ENCODE data around the gene LRRC14B.
"Not testable (repeated sequence)": the region's sequence is repeated elsewhere in the genome, so short reads cannot be mapped to it uniquely, and the experiment has no call there.

The LRRC14B gene

DNA sequence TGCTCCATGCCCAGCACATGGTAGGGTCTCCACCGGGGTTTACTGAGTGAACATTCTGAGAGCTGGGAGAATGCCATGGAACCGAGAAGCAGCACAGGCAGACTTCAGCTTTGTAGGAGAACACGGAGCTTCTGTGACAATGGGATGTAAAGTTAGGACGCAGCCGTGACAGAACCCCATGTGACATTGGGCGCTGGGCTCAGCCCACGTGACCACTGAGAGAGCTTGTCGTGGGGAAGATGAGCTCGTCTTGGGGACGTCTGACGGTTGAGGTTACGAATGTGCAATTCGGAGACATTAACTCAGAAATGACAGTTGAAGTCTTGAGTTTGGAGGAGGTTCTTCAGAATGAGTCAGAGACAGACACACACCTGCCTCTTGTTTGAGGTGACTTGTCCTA, 40.4 kb downstream of the LRRC14B start:
- H3K27ac ChIP-seq (ENCODE audit: low read depth, low read length) = no peak overlapping the region
- no peak overlapping the region for H3K9ac ChIP-seq (ENCODE audit: low read length)
- no peaks in the 10 kb centered on the region for H3K27me3 ChIP-seq (ENCODE audit: control insufficient read depth, insufficient read depth, low read length)
- H3K36me3 ChIP-seq (ENCODE audit: control insufficient read depth, insufficient read depth, low read length) = peaks cover 18% of the 10 kb centered on the region
- H3K4me3 ChIP-seq (ENCODE audit: low read length) = no peak overlapping the region
- H3K4me1 ChIP-seq (ENCODE audit: control insufficient read depth, insufficient read depth, low read length) = no peaks in the 10 kb centered on the region

DNA sequence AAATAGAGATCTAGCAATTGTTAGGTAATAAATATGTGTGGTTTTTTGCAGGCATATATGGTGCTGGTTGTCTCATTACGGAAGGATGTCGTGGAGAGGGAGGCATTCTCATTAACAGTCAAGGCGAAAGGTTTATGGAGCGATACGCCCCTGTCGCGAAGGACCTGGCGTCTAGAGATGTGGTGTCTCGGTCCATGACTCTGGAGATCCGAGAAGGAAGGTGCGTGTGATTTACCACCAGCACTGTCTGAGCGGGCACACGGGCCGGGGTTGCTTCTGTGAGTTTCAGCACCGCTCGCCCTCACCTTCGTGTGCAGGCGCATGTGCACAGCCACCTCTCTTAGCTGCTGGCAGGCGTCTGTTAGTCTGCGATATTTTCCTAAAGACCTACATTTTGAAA, 42.1 kb downstream of the LRRC14B start:
- H3K9ac ChIP-seq (ENCODE audit: low read length); H3K27ac ChIP-seq (ENCODE audit: low read depth, low read length); H3K27me3 ChIP-seq (ENCODE audit: control insufficient read depth, insufficient read depth, low read length); H3K4me1 ChIP-seq (ENCODE audit: control insufficient read depth, insufficient read depth, low read length); H3K4me3 ChIP-seq (ENCODE audit: low read length): not testable (repeated sequence)
- H3K36me3 ChIP-seq (ENCODE audit: control insufficient read depth, insufficient read depth, low read length) = peaks cover 16% of the 10 kb centered on the region

DNA sequence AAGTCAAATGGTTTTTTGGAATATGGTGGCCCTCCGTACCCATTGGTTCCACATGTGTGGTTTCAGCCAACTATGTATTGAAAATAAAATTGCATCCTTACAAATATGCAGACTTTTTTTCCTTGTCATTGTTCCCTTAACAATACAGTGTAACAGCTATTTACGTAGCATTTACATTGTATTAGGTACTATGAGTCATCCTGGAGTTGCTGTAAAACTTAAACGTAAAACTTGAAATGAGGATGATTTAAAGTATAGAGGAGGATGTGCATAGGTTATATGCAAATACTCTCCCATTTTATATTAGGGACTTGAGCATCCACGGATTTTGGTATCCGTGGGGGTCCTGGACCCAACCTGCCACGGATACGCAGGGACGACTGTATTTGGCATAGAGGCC, 43.2 kb downstream of the LRRC14B start:
- Histone ChIP-seq H3K27me3 (ENCODE audit: control insufficient read depth, insufficient read depth, low read length) (no peaks in the 10 kb centered on the region), H3K36me3 (ENCODE audit: control insufficient read depth, insufficient read depth, low read length) (peaks cover 12% of the 10 kb centered on the region), H3K4me3 (ENCODE audit: low read length) (no peak overlapping the region), H3K27ac (ENCODE audit: low read depth, low read length) (no peak overlapping the region), H3K4me1 (ENCODE audit: control insufficient read depth, insufficient read depth, low read length) (no peaks in the 10 kb centered on the region), H3K9ac (ENCODE audit: low read length) (no peak overlapping the region)

GRCh38 chr5:235527-235926, 44.2 kb downstream of the LRRC14B start:
- peaks cover 11% of the 10 kb centered on the region for H3K36me3 ChIP-seq (ENCODE audit: control insufficient read depth, insufficient read depth, low read length)
- H3K9ac ChIP-seq (ENCODE audit: low read length); H3K27ac ChIP-seq (ENCODE audit: low read depth, low read length); H3K4me1 ChIP-seq (ENCODE audit: control insufficient read depth, insufficient read depth, low read length); H3K27me3 ChIP-seq (ENCODE audit: control insufficient read depth, insufficient read depth, low read length); H3K4me3 ChIP-seq (ENCODE audit: low read length): not testable (repeated sequence)

DNA sequence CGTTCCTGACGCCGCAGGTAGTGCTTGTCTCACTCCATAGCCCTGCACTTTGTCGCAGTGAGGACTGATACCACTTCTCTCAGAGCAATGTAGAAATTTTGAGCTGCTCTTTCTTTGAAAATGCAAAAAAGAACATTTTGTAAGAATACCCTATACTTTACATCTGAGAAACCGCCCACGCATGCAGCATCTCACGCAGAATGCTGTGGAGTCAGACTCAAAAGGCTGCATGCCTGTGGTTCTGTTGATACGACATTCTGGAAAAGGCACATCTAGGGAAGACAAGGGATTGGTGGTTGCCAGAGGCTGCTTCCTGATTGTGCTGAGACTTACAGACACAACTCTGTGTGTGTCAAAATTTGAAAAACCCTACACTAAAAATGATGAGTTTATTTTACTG, 46.6 kb downstream of the LRRC14B start:
- not testable (repeated sequence) for H3K27me3 ChIP-seq (ENCODE audit: control insufficient read depth, insufficient read depth, low read length); H3K4me1 ChIP-seq (ENCODE audit: control insufficient read depth, insufficient read depth, low read length); H3K9ac ChIP-seq (ENCODE audit: low read length); H3K27ac ChIP-seq (ENCODE audit: low read depth, low read length); H3K4me3 ChIP-seq (ENCODE audit: low read length)
- H3K36me3 ChIP-seq (ENCODE audit: control insufficient read depth, insufficient read depth, low read length) = peaks cover 11% of the 10 kb centered on the region

GRCh38 chr5:240550-240949, 49.3 kb downstream of the LRRC14B start:
- H3K27me3 ChIP-seq (ENCODE audit: control insufficient read depth, insufficient read depth, low read length) = not testable (repeated sequence)

DNA sequence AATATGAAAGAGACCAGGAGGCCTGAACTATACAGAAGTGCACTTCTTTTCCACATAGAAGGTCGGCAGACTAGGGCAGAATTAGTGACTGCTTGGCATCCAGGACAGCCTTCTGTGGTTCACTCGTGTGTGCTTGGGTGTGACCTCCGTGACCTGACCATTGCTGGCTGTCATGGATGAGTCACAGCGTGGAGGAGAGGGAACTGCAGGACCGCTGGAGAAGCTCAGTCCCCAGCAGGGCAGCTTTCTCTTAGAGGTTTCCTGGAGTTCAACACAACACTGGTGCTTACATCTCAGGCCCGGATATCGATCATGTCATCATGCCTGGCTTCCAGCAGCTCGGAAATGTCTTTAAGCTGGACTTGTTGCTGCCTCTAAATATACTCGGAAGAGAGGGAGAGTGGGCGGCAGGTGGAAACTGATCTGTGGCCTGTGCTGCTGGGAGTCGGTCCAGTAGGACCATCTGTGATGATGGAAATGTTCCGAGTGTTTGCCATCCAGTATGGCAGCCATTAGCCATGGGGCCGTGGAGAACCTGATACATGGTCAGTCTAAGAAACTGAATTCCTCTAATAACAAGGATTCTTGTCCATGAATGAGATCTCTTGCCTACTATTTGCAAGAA, 49.9 kb downstream of the LRRC14B start:
- not testable (repeated sequence) for H3K4me3 ChIP-seq (ENCODE audit: low read length); H3K9ac ChIP-seq (ENCODE audit: low read length); H3K36me3 ChIP-seq (ENCODE audit: control insufficient read depth, insufficient read depth, low read length); H3K4me1 ChIP-seq (ENCODE audit: control insufficient read depth, insufficient read depth, low read length); H3K27ac ChIP-seq (ENCODE audit: low read depth, low read length); H3K27me3 ChIP-seq (ENCODE audit: control insufficient read depth, insufficient read depth, low read length)

More at GRCh38 chr5:240550-240949, 49.3 kb downstream of the LRRC14B start:
- H3K4me3 ChIP-seq (ENCODE audit: low read length); H3K4me1 ChIP-seq (ENCODE audit: control insufficient read depth, insufficient read depth, low read length); H3K27ac ChIP-seq (ENCODE audit: low read depth, low read length); H3K9ac ChIP-seq (ENCODE audit: low read length); H3K36me3 ChIP-seq (ENCODE audit: control insufficient read depth, insufficient read depth, low read length): not testable (repeated sequence)

GRCh38 chr5:243683-244367, 52.5 kb downstream of the LRRC14B start:
- not testable (repeated sequence) for H3K36me3 ChIP-seq (ENCODE audit: control insufficient read depth, insufficient read depth, low read length); H3K4me1 ChIP-seq (ENCODE audit: control insufficient read depth, insufficient read depth, low read length); H3K27me3 ChIP-seq (ENCODE audit: control insufficient read depth, insufficient read depth, low read length); H3K9ac ChIP-seq (ENCODE audit: low read length); H3K4me3 ChIP-seq (ENCODE audit: low read length); H3K27ac ChIP-seq (ENCODE audit: low read depth, low read length)

- not testable (repeated sequence) for H3K9ac ChIP-seq (ENCODE audit: low read length); H3K27me3 ChIP-seq (ENCODE audit: control insufficient read depth, insufficient read depth, low read length); H3K4me3 ChIP-seq (ENCODE audit: low read length); H3K4me1 ChIP-seq (ENCODE audit: control insufficient read depth, insufficient read depth, low read length); H3K27ac ChIP-seq (ENCODE audit: low read depth, low read length)
- H3K36me3 ChIP-seq (ENCODE audit: control insufficient read depth, insufficient read depth, low read length) = peaks cover 12% of the 10 kb centered on the region
Observed at GRCh38 chr5:245717-246116, 54.4 kb downstream of the LRRC14B start.

All from rectal smooth muscle tissue (tissue), 1 donor.